HFFc6 (cell line): ENCODE results near the gene FAT3. TPM values are rescaled to one million over a fixed set of nuclear protein-coding genes. Genes with fewer than 3 reads are reported as not detected.

Experiments used
- DNase-seq: peaks from one replicate; pipeline ENCODE4 v3.0.0-alpha.2; 2018
- H3K27ac Mint-ChIP-seq: 2 replicates; pipeline ENCODE4 v1.8.0; 2020; ENCODE audit warnings: mild to moderate bottlenecking, mixed read lengths
- H3K27me3 Mint-ChIP-seq: 2 replicates; pipeline ENCODE4 v1.8.0; 2021; ENCODE audit warnings: mild to moderate bottlenecking, moderate library complexity, mixed read lengths; ENCODE audit not compliant: insufficient read depth
- H3K36me3 Mint-ChIP-seq: 2 replicates; pipeline ENCODE4 v1.8.0; 2021; ENCODE audit warnings: low read depth, mixed read lengths
- H3K4me1 Mint-ChIP-seq: 2 replicates; pipeline ENCODE4 v1.8.0; 2020; ENCODE audit warnings: low read depth, mixed read lengths
- H3K4me3 Mint-ChIP-seq: 2 replicates; pipeline ENCODE4 v1.8.0; 2020; ENCODE audit warnings: mild to moderate bottlenecking, moderate library complexity, mixed read lengths
- H3K9me3 Mint-ChIP-seq: 2 replicates; pipeline ENCODE4 v1.8.0; 2020; ENCODE audit warnings: mild to moderate bottlenecking, mixed read lengths
- total RNA-seq, 6 experiments: library from RNA; stranded (reverse); fragmentation: NEBNext Ultra II Directional; extraction: Animal tissue kit (Norgen Biotek cat#: 25700); gene quantifications; 2 replicates in 1 of 6; 3 replicates in 5 of 6; pipeline ENCODE4 v1.2.3, GENCODE V29; 2021
- TF ChIP-seq, protein P1 (sequence below): fragments of 200-600 bp; sonication (generic); IDR thresholded peaks from 2 replicates; pipeline ENCODE4 v1.5.0; 2021; ENCODE audit warnings: antibody characterized with exemption, mild to moderate bottlenecking

The FAT3 gene
- total RNA-seq, 6 experiments from 2014 or later = 0.20 to 3.2 (median 0.92) TPM

DNA sequence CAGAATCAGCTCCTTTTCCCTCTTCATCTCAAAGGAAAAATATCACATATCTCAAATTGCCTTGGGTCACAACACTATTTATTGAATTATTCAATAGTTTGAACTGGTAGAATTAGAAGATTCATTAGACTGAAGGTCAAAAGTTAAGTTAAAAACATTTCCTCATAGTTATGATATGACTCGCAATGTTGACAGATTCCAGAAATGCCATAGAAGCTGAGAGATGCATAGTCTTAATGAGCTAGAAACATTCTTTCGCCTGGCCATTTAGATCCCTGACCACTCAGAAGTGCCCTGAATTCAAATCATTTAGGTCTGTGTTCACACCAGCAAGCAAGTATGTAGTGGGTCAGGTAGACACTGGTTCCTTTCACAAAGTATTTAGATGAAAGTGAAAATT lies 44.4 kb downstream of the FAT3 start:
- peak; percentile 47 for DNase-seq
- H3K4me3 Mint-ChIP-seq = peak overlapping the region; percentile 30; the same call in 1 of the 2 replicates
- H3K27me3 Mint-ChIP-seq = no peaks in the 10 kb centered on the region
- H3K4me1 Mint-ChIP-seq = peaks cover 53% of the 10 kb centered on the region
- H3K9me3 Mint-ChIP-seq = peaks cover 4% of the 10 kb centered on the region
- H3K36me3 Mint-ChIP-seq = no peaks in the 10 kb centered on the region
- TF ChIP-seq, protein P1, sequence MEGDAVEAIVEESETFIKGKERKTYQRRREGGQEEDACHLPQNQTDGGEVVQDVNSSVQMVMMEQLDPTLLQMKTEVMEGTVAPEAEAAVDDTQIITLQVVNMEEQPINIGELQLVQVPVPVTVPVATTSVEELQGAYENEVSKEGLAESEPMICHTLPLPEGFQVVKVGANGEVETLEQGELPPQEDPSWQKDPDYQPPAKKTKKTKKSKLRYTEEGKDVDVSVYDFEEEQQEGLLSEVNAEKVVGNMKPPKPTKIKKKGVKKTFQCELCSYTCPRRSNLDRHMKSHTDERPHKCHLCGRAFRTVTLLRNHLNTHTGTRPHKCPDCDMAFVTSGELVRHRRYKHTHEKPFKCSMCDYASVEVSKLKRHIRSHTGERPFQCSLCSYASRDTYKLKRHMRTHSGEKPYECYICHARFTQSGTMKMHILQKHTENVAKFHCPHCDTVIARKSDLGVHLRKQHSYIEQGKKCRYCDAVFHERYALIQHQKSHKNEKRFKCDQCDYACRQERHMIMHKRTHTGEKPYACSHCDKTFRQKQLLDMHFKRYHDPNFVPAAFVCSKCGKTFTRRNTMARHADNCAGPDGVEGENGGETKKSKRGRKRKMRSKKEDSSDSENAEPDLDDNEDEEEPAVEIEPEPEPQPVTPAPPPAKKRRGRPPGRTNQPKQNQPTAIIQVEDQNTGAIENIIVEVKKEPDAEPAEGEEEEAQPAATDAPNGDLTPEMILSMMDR = no peak
- H3K27ac Mint-ChIP-seq = peak overlapping the region; percentile 49; the same call in 1 of the 2 replicates

DNA sequence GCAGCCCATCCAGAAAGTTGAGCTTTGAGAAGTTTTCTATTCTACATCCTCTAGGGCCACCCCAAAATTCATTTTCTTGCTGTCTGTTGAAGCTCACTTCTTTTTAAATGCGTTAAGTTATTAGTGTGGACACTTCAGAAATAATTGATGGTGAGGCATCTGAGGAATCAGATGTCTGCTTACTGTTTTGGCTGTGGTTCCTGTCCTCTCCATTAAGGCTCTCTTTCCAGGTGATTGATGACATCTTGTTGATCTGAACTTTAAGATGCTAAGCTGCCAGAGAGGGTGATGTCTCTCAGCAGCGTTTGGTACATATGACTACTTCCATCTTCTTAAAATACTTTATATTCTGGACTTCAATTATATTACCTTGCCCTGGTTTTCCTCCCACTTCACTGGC lies 45.2 kb downstream of the FAT3 start:
- H3K4me1 Mint-ChIP-seq = peaks cover 53% of the 10 kb centered on the region
- no peak overlapping the region for H3K4me3 Mint-ChIP-seq
- peaks cover 4% of the 10 kb centered on the region for H3K9me3 Mint-ChIP-seq
- no peaks in the 10 kb centered on the region for H3K36me3 Mint-ChIP-seq
- DNase-seq = no peak
- H3K27me3 Mint-ChIP-seq = no peaks in the 10 kb centered on the region
- TF ChIP-seq, protein P1 = no peak
- no peak overlapping the region; the same call in 1 of the 2 replicates for H3K27ac Mint-ChIP-seq

DNA sequence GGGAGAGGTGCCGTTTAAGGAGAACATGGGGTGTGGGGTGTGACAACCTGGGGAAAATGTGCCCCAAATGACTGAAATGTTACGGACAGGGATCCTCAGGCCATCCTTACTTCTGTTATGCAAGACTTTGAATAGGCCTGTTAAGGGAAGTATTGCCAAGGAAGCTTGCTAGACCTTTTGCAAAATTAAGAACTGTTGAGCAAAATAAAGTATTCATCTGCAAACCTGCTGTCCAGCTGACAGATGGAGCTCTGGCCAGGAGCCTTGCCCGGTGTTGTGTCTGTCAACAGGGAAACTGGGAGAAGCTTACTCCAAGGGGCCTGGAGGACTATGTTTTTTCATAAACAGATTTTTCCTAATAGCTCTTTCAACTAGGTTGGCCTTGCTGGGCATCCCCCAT lies 48.0 kb downstream of the FAT3 start:
- Mint-ChIP-seq H3K4me1 (peaks cover 56% of the 10 kb centered on the region), H3K27me3 (no peaks in the 10 kb centered on the region; the same call in 1 of the 2 replicates), H3K27ac (no peak overlapping the region), H3K4me3 (no peak overlapping the region), H3K36me3 (no peaks in the 10 kb centered on the region; the same call in 1 of the 2 replicates), H3K9me3 (peaks cover 4% of the 10 kb centered on the region)
- TF ChIP-seq, protein P1 = no peak
- DNase-seq = no peak
